ENCODE data around the gene RIMS4.

- TF ChIP-seq POLR2A (IDR thresholded peaks at IDR 0.05): no peak
- TF ChIP-seq, protein P1, sequence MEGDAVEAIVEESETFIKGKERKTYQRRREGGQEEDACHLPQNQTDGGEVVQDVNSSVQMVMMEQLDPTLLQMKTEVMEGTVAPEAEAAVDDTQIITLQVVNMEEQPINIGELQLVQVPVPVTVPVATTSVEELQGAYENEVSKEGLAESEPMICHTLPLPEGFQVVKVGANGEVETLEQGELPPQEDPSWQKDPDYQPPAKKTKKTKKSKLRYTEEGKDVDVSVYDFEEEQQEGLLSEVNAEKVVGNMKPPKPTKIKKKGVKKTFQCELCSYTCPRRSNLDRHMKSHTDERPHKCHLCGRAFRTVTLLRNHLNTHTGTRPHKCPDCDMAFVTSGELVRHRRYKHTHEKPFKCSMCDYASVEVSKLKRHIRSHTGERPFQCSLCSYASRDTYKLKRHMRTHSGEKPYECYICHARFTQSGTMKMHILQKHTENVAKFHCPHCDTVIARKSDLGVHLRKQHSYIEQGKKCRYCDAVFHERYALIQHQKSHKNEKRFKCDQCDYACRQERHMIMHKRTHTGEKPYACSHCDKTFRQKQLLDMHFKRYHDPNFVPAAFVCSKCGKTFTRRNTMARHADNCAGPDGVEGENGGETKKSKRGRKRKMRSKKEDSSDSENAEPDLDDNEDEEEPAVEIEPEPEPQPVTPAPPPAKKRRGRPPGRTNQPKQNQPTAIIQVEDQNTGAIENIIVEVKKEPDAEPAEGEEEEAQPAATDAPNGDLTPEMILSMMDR (IDR thresholded peaks at IDR 0.05): no peak
Observed at GRCh38 chr20:44836601-44837120, 26.3 kb upstream of the RIMS4 start.

All from prostate gland (tissue), 2 donors.